GM12872 (cell line): ENCODE data around the gene PANX1.

ENCODE experiments used
- CTCF ChIP-seq: IDR thresholded peaks from 3 replicates; pipeline ENCODE4 v1.5.1; 2011; ENCODE audit warnings: low read depth, mild to moderate bottlenecking, low read length, moderate library complexity; ENCODE audit not compliant: insufficient read depth

PANX1 gene

GRCh38 chr11:94183886-94184264 lies 55.2 kb downstream of the PANX1 start:
- TF ChIP-seq CTCF, result peak; percentile 89

GRCh38 chr11:94184362-94184761 lies 55.7 kb downstream of the PANX1 start:
- no peak for TF ChIP-seq CTCF

- no peak for TF ChIP-seq CTCF
Measured at GRCh38 chr11:94184846-94185245, 56.2 kb downstream of the PANX1 start.

GRCh38 chr11:94185416-94186084 lies 56.9 kb downstream of the PANX1 start:
- TF ChIP-seq CTCF, result no peak

GRCh38 chr11:94186342-94187203 lies 57.9 kb downstream of the PANX1 start:
- TF ChIP-seq CTCF, result no peak

- TF ChIP-seq CTCF, result no peak
Measured at GRCh38 chr11:94193288-94193687, 64.6 kb downstream of the PANX1 start.

- TF ChIP-seq CTCF, result no peak
Measured at GRCh38 chr11:94194712-94195111, 66.1 kb downstream of the PANX1 start.
